Cardiac ventricle fibroblast (primary cell): Measurements from ENCODE around the gene PAK1IP1. TPM values are rescaled to one million over a fixed set of nuclear protein-coding genes. Genes with fewer than 3 reads are reported as not detected.

Experiments
- total RNA-seq: library from RNA; depleted of rRNA; stranded (reverse); fragments of >200 nt; gene quantifications from 2 replicates; pipeline ENCODE4 v1.2.3, GENCODE V29; 2015

Gene PAK1IP1, protein sequence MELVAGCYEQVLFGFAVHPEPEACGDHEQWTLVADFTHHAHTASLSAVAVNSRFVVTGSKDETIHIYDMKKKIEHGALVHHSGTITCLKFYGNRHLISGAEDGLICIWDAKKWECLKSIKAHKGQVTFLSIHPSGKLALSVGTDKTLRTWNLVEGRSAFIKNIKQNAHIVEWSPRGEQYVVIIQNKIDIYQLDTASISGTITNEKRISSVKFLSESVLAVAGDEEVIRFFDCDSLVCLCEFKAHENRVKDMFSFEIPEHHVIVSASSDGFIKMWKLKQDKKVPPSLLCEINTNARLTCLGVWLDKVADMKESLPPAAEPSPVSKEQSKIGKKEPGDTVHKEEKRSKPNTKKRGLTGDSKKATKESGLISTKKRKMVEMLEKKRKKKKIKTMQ
- total RNA-seq: 8.9 and 12.9 TPM in 2 replicates

DNA sequence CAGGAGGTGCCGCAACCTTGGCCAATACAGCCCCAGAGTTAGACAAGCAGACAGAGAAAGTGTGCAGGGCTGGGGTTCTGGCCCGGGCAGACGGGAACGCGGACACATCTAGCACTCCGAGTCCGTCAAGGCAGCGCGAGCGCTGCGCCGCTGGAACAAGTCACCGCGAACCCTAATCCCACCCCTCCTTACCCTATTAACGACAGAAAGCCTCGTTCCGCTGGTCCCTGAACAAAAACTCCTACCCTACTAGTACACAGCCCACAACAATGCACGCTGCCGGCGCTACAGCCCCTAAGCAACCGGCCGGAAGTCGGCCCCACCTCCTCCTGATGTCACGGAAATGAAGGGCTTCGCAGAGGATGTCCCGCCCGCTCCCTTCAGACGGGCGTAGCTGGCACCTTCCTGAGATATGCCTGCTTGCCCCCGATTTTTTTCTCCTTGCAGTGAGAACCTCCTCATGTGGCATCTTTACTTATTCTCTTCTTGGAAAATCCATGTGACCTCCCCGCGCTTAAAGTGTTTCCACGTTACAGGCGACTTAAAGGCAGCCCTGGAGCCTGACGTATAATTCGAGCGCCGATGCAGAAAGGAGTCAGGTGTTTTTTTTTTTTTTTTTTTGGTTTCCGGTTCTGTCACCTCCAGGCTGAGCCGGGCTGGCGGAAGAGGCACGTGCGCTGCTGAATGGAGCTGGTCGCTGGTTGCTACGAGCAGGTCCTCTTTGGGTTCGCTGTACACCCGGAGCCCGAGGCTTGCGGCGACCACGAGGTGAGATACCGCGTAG lies at the start of gene PAK1IP1, which contains the start of gene C6orf52:
Gene PAK1IP1 (plus strand): TSS at position 671 of the 784 bp plus-strand sequence. CDS start 14 bp downstream, at position 685.
Gene C6orf52 (minus strand): TSS at position 315 of the 784 bp plus-strand sequence. CDS start 7,066 bp downstream, outside the sequence.

DNA sequence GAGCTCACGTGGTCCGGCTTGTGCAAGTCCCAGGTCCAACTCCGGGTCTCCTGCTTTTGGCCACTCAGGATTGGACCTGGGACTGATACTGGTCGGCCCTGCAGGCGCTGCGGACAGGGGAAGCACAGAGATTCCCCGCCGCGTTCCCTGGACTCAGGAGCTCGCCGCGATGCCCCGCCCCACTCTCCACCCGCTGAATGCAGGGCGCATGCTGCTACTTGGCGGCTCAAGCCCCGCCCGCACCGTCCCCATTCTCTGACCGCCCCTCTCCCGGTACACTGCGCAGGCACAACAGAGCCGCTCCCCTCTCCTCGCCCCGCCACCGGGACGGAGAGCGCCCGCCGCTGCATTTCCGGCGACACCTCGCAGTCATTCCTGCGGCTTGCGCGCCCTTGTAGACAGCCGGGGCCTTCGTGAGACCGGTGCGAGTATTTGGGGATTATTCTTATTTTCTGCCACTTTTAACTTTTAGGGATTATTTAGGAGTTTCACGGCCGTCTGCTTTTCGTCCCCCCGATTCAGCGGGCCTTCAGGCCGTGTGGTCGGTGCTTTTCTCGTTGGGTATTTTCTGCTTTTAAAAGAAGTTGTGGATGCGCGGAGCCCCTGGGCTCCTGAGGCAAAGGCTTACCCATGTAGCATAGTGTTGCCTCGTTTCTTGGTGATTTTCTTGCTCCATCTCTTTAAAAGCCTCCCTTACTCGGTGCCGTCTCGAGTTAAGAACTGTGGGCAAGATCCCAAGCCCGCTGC lies 28.2 kb downstream of the PAK1IP1 start, which contains the start of gene TMEM14C:
Gene TMEM14C (plus strand): TSS at position 251 of the 747 bp plus-strand sequence. CDS start 1,544 bp downstream, outside the sequence.

DNA sequence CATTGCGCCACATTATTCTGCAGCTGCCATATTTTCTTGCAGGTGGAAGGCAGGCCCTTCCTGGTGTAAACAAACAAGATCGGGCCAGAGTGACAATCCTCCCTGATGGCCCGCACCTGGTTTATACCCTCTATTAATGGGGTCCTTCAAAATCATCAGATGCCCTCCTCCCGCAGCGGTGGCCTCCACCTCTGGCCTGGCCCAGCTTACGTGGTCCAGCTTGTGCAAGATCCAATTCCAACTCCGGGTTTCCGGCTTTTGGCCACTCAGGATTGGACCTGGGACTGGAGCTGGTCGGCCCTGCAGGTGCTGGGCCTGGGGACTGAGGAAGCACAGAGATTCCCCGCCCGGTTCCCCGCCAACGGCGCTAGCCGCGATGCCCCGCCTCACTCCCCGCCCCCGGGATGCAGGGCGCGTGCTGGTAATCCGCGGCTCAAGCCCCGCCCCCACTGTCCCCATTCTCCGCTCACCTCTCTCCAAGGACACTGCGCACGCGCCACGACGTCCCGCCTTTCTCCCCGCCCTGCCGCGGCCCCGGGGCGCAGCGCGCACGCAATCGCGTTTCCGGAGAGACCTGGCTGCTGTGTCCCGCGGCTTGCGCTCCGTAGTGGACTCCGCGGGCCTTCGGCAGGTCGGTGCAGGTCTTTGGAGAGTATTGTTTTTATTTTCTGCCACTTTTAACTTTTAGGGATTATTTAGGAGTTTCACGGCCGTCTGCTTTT lies 52.6 kb downstream of the PAK1IP1 start, which contains the start of gene TMEM14B:
Gene TMEM14B (plus strand): TSS at position 555 of the 722 bp plus-strand sequence. CDS start 1,441 bp downstream, outside the sequence.

Other genes starting within 250 kb of the PAK1IP1 start
- gene GCNT2, start 173.6 kb upstream of the PAK1IP1 start, total RNA-seq: not detected in 2 replicates
- gene C6orf52, start 356 bp upstream of the PAK1IP1 start, total RNA-seq: not detected in 2 replicates
- 182 and 185 TPM in 2 replicates for gene TMEM14C, start 28.1 kb downstream of the PAK1IP1 start, total RNA-seq
- 45.9 and 51.0 TPM in 2 replicates for gene TMEM14B, start 52.8 kb downstream of the PAK1IP1 start, total RNA-seq
- gene MAK, start 143.6 kb downstream of the PAK1IP1 start, total RNA-seq: not detected in 2 replicates
- not detected in 2 replicates for gene GCM2, start 187.1 kb downstream of the PAK1IP1 start, total RNA-seq
- not detected in 2 replicates for gene SYCP2L, start 192.1 kb downstream of the PAK1IP1 start, total RNA-seq